Measurements from ENCODE around the gene MAP7D2. TPM values are rescaled to one million over a fixed set of nuclear protein-coding genes. Genes with fewer than 3 reads are reported as not detected.

MAP7D2 gene
- total RNA-seq, 1 experiment from 2014 or later = 4.0 TPM

- no peaks in the 10 kb centered on the region for H3K9me3 Mint-ChIP-seq (ENCODE audit: low read depth, unreplicated experiment)
- intact Hi-C loops (cut with micrococcal nuclease; ENCODE audit: unreplicated experiment) = loop anchor here (2.0 kb wide), 2 partner anchors 76 to 84 kb away; no protein-coding TSS in a partner anchor
- peak within 1 kb of the TSS; percentile 71 for H3K4me3 Mint-ChIP-seq (ENCODE audit: low read depth, unreplicated experiment)
- CTCF ChIA-PET = interaction anchor here (1.3 kb wide), 1 partner anchor 77 kb away, joined by 6 read pairs; no protein-coding TSS in a partner anchor
- BruUV-seq (replicated peaks) = no TSS peak
- H3K27me3 Mint-ChIP-seq (ENCODE audit: unreplicated experiment) = peaks cover 10% of the 10 kb centered on the region
- peaks cover 13% of the 10 kb centered on the region for H3K36me3 Mint-ChIP-seq (ENCODE audit: insufficient read depth, unreplicated experiment)
- peak; percentile 86 for TF ChIP-seq CTCF (IDR thresholded peaks at IDR 0.05; ENCODE audit: unreplicated experiment)
- H3K27ac Mint-ChIP-seq (ENCODE audit: unreplicated experiment) = peak within 1 kb of the TSS; percentile 36
- peak; percentile 95 for DNase-seq
- peaks cover 9% of the 10 kb centered on the region for H3K4me1 Mint-ChIP-seq (ENCODE audit: low read depth, unreplicated experiment)
Observed at GRCh38 chrX:19990556-19991349, 126.0 kb downstream of the MAP7D2 start, which contains the start of gene BCLAF3. Gene BCLAF3 (minus strand): TSS chrX:19991061. CDS start chrX:19970264, 20,797 bp downstream.

GRCh38 chrX:19990151-19990555 lies 126.6 kb downstream of the MAP7D2 start:
- intact Hi-C loops (cut with micrococcal nuclease; ENCODE audit: unreplicated experiment) = loop anchor here (2.0 kb wide), 2 partner anchors 77 to 83 kb away; no protein-coding TSS in a partner anchor
- TF ChIP-seq CTCF (IDR thresholded peaks at IDR 0.05; ENCODE audit: unreplicated experiment) = no peak
- Mint-ChIP-seq H3K36me3 (ENCODE audit: insufficient read depth, unreplicated experiment) (peaks cover 13% of the 10 kb centered on the region), H3K9me3 (ENCODE audit: low read depth, unreplicated experiment) (no peaks in the 10 kb centered on the region), H3K27me3 (ENCODE audit: unreplicated experiment) (peaks cover 4% of the 10 kb centered on the region), H3K4me3 (ENCODE audit: low read depth, unreplicated experiment) (peak overlapping the region; percentile 71), H3K27ac (ENCODE audit: unreplicated experiment) (peak overlapping the region; percentile 36), H3K4me1 (ENCODE audit: low read depth, unreplicated experiment) (peaks cover 9% of the 10 kb centered on the region)
- BruUV-seq (replicated peaks) = no TSS peak
- no peak for DNase-seq
- CTCF ChIA-PET = no interaction called here

- DNase-seq = no peak
- Mint-ChIP-seq H3K27me3 (ENCODE audit: unreplicated experiment) (no peaks in the 10 kb centered on the region), H3K27ac (ENCODE audit: unreplicated experiment) (no peak overlapping the region), H3K9me3 (ENCODE audit: low read depth, unreplicated experiment) (no peaks in the 10 kb centered on the region), H3K36me3 (ENCODE audit: insufficient read depth, unreplicated experiment) (peaks cover 13% of the 10 kb centered on the region), H3K4me1 (ENCODE audit: low read depth, unreplicated experiment) (peaks cover 9% of the 10 kb centered on the region), H3K4me3 (ENCODE audit: low read depth, unreplicated experiment) (no peak overlapping the region)
- BruUV-seq (replicated peaks) = no TSS peak
- CTCF ChIA-PET = interaction anchor here (0.6 kb wide), 1 partner anchor 214 kb away, joined by 3 read pairs; no protein-coding TSS in a partner anchor
- intact Hi-C loops (cut with micrococcal nuclease; ENCODE audit: unreplicated experiment) = no loop called here
- no peak for TF ChIP-seq CTCF (IDR thresholded peaks at IDR 0.05; ENCODE audit: unreplicated experiment)
Observed at GRCh38 chrX:19987856-19988255, 128.9 kb downstream of the MAP7D2 start.

- intact Hi-C loops (cut with micrococcal nuclease; ENCODE audit: unreplicated experiment) = no loop called here
- Mint-ChIP-seq H3K4me1 (ENCODE audit: low read depth, unreplicated experiment) (peaks cover 14% of the 10 kb centered on the region), H3K9me3 (ENCODE audit: low read depth, unreplicated experiment) (no peaks in the 10 kb centered on the region), H3K27ac (ENCODE audit: unreplicated experiment) (no peak overlapping the region), H3K4me3 (ENCODE audit: low read depth, unreplicated experiment) (no peak overlapping the region), H3K27me3 (ENCODE audit: unreplicated experiment) (no peaks in the 10 kb centered on the region), H3K36me3 (ENCODE audit: insufficient read depth, unreplicated experiment) (peaks cover 14% of the 10 kb centered on the region)
- CTCF ChIA-PET = interaction anchor here (0.7 kb wide), 1 partner anchor 81 kb away, joined by 5 read pairs; no protein-coding TSS in a partner anchor
- no TSS peak for BruUV-seq (replicated peaks)
- no peak for DNase-seq
- TF ChIP-seq CTCF (IDR thresholded peaks at IDR 0.05; ENCODE audit: unreplicated experiment) = no peak
Observed at GRCh38 chrX:19986531-19986930, 130.2 kb downstream of the MAP7D2 start.

Data from Calu3 (cell line).